CD4-positive, alpha-beta memory T cell (primary cell): Measurements from ENCODE around the gene AKAP6. TPM values are rescaled to one million over a fixed set of nuclear protein-coding genes. Genes with fewer than 3 reads are reported as not detected.

ENCODE experiments used
- CTCF ChIA-PET: fragments of 350-600 bp; sonication (Branson Sonifier 250); formaldehyde crosslinking; loops from one replicate; lab custom pipeline; 2021; ENCODE audit warnings: inconsistent platforms; ENCODE audit not compliant: partially characterized antibody; lab: Charles Lee
- POLR2A ChIA-PET: fragments of 350-600 bp; sonication (Branson Sonifier 250); formaldehyde crosslinking; loops from one replicate; lab custom pipeline; 2021; ENCODE audit not compliant: partially characterized antibody; lab: Charles Lee
- DNase-seq, 5 donors: peaks; one replicate each; pipeline versions ENCODE4 v3.0.0 to v3.0.0-alpha.2; 2020 to 2022; ENCODE audit warnings: mixed read lengths in 1 of 5
- H3K27ac ChIP-seq: one replicate; pipeline ENCODE4 v1.7.0; 2013; ENCODE audit warnings: low read depth, low read length
- H3K27me3 ChIP-seq: 2 replicates; pipeline ENCODE4 v1.7.0; 2013; ENCODE audit warnings: mild to moderate bottlenecking, low read length, moderate library complexity; ENCODE audit not compliant: insufficient read depth
- H3K36me3 ChIP-seq: 2 replicates; pipeline ENCODE4 v1.7.0; 2013; ENCODE audit warnings: mild to moderate bottlenecking, low read length, moderate library complexity; ENCODE audit not compliant: insufficient read depth
- H3K4me1 ChIP-seq: 2 replicates; pipeline ENCODE4 v1.7.0; 2013; ENCODE audit warnings: mild to moderate bottlenecking, low read length, moderate library complexity; ENCODE audit not compliant: insufficient read depth
- H3K4me3 ChIP-seq, 2 donors: one replicate each; pipeline ENCODE4 v1.7.0; 2013; ENCODE audit warnings: low read length in 2 of 2, mild to moderate bottlenecking in 1 of 2
- H3K9me3 ChIP-seq, 2 donors: one replicate each; pipeline ENCODE4 v1.7.0; 2013; ENCODE audit warnings: low read length in 2 of 2, control low read depth in 1 of 2; ENCODE audit not compliant: control insufficient read depth in 1 of 2
- H3K27ac Mint-ChIP-seq, 7 donors: one replicate each; pipeline ENCODE4 v1.8.0; 2020 to 2021; ENCODE audit warnings: mixed read lengths in 7 of 7, mild to moderate bottlenecking in 6 of 7, inconsistent platforms in 3 of 7, moderate library complexity in 3 of 7
- H3K27me3 Mint-ChIP-seq, 2 donors: one replicate each; pipeline ENCODE4 v1.8.0; 2020 to 2021; ENCODE audit warnings: mixed read lengths in 2 of 2
- H3K36me3 Mint-ChIP-seq, 2 donors: one replicate each; pipeline ENCODE4 v1.8.0; 2020 to 2021; ENCODE audit warnings: mixed read lengths in 2 of 2, inconsistent platforms in 1 of 2, mild to moderate bottlenecking in 1 of 2
- H3K4me1 Mint-ChIP-seq, 4 donors: one replicate each; pipeline ENCODE4 v1.8.0; 2020 to 2021; ENCODE audit warnings: mixed read lengths in 4 of 4, mild to moderate bottlenecking in 1 of 4
- H3K4me3 Mint-ChIP-seq, 8 donors: one replicate each; pipeline ENCODE4 v1.8.0; 2020 to 2021; ENCODE audit warnings: mixed read lengths in 8 of 8, mild to moderate bottlenecking in 7 of 8, moderate library complexity in 6 of 8, inconsistent platforms in 3 of 8
- H3K9me3 Mint-ChIP-seq, 8 donors: one replicate each; pipeline ENCODE4 v1.8.0; 2020 to 2021; ENCODE audit warnings: mixed read lengths in 8 of 8, mild to moderate bottlenecking in 5 of 8, inconsistent platforms in 3 of 8, moderate library complexity in 1 of 8
- intact Hi-C: fragments of 100-400 bp; cut with micrococcal nuclease; formaldehyde crosslinking; loops from one replicate; pipeline ENCODE4 v1.15.1; 2023
- polyA plus RNA-seq, 2 donors: library from polyadenylated mRNA; unstranded; fragments of 300-500 nt; fragmentation: Illumina TruSeq; gene quantifications; one replicate each; pipeline ENCODE4 v1.2.3, GENCODE V29; 2021
- total RNA-seq, 2 experiments: library from RNA; stranded (reverse); gene quantifications; one replicate each; pipeline ENCODE4 v1.2.3, GENCODE V29; 2021

The AKAP6 gene
- total and polyA plus RNA-seq, 4 experiments from 2014 or later = 0.98 to 4.4 (median 3.7) TPM; not detected in 1

DNA sequence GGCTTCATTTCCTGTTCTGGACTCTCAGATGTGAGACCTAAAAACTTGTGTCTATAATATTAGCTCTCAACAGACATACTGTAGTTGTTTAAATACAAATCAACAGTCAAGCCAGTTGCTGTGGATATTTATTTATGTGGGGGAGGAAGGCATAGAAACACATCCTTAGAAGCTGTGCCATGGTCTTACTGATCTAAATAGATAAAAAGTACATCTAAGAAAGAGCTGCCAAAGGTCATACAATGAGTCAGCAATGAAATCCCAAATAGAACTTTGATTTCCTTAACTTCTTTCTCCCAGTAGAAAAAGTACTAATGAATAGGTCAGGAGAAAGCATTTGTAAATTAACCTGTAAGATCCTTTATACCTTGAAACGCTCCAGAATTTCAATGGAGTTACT, 185.1 kb downstream of the AKAP6 start:
- ChIA-PET CTCF (interaction anchor here (0.7 to 1.3 kb wide), 4 partner anchors 10 to 17 kb away, joined by 3 to 4 read pairs (median 4); no protein-coding TSS in a partner anchor), POLR2A (no interaction called here)
- Mint-ChIP-seq H3K4me1 (no peaks in the 10 kb centered on the region), H3K27me3 (peaks cover 0 to 3% of the 10 kb centered on the region in 2 donors), H3K9me3 (peaks cover 0 to 13% (median 3%) of the 10 kb centered on the region in 8 donors), H3K4me3 (no peak overlapping the region), H3K27ac (no peak overlapping the region), H3K36me3 (no peaks in the 10 kb centered on the region)
- no peaks in the 10 kb centered on the region for H3K27me3 ChIP-seq
- no peak for DNase-seq
- H3K27ac ChIP-seq = no peak overlapping the region
- no peak overlapping the region for H3K4me3 ChIP-seq
- H3K9me3 ChIP-seq = no peaks in the 10 kb centered on the region
- intact Hi-C loops = no loop called here
- H3K4me1 ChIP-seq = no peaks in the 10 kb centered on the region
- no peaks in the 10 kb centered on the region for H3K36me3 ChIP-seq

DNA sequence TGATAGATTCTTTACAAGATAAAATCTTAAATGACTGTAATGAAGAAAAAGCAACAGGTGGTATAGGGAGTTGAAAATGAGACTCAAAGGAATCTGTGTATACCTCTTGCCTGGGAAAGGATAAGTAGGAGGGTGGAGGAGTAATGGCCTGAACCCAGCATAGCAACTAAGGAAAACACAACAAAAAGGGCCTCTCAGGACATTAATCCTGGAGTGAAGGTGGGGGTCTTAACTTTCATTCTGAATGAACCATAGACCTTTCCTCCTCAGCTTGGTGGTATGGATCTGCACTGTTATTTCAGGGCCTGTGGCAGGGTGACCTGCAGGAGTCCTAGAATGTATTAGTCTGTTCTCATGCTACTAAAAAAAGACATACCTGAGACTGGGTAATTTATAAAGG, 185.6 kb downstream of the AKAP6 start:
- no peaks in the 10 kb centered on the region for H3K36me3 ChIP-seq
- Mint-ChIP-seq H3K9me3 (peaks cover under 1 to 14% (median 3%) of the 10 kb centered on the region in 8 donors), H3K27me3 (peaks cover 0 to 3% of the 10 kb centered on the region in 2 donors), H3K36me3 (no peaks in the 10 kb centered on the region), H3K4me3 (no peak overlapping the region), H3K4me1 (no peaks in the 10 kb centered on the region), H3K27ac (no peak overlapping the region)
- intact Hi-C loops = no loop called here
- H3K27ac ChIP-seq = no peak overlapping the region
- ChIA-PET CTCF (interaction anchor here (0.9 kb wide), 1 partner anchor 12 kb away, joined by 4 read pairs; no protein-coding TSS in a partner anchor), POLR2A (no interaction called here)
- no peaks in the 10 kb centered on the region for H3K27me3 ChIP-seq
- no peak overlapping the region for H3K4me3 ChIP-seq
- H3K4me1 ChIP-seq = no peaks in the 10 kb centered on the region
- DNase-seq = no peak
- H3K9me3 ChIP-seq = no peaks in the 10 kb centered on the region

DNA sequence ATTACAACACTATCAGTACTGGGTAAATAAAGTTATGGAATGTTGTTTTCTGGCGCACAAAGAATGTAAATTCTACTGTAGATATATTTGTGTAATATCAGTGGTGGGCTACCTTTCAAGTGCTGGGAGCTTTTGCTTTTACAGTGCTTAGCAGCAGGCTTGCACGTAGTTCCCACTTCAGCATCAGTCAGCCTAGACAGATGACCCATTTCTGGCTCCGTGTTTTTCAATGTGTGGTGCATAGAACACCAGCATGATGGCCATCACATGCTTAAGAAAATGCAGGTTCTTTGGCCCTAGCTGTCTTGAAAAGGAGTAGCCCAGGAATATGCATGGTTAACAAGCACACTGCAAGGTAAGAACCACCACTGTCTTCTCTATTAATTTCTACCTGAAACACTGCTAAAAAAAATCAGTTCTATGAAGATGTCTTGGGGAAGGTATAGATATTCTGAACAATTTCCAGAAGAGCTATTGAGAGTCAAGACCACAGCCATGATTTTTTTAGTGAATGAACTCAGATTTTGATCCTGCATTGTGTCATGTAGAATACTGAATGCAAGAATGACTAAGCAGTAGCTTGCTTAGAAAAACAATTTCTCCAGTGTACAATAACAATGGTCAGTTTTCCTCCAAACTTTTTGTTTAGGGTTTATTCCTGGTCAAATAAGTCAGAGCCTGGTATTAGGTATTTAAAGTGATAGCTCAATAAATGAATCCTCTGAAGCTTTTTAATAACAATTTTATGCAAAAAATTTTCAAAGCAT, 195.7 kb downstream of the AKAP6 start:
- no peaks in the 10 kb centered on the region for H3K9me3 ChIP-seq
- Mint-ChIP-seq H3K4me1 (no peaks in the 10 kb centered on the region), H3K36me3 (no peaks in the 10 kb centered on the region), H3K4me3 (no peak overlapping the region), H3K9me3 (peaks cover 0 to 9% (median 5%) of the 10 kb centered on the region in 8 donors), H3K27me3 (peaks cover 0 to 1% of the 10 kb centered on the region in 2 donors), H3K27ac (no peak overlapping the region)
- CTCF ChIA-PET = no interaction called here
- no peak for DNase-seq
- intact Hi-C loops = no loop called here
- no peaks in the 10 kb centered on the region for H3K27me3 ChIP-seq
- no peak overlapping the region for H3K4me3 ChIP-seq
- no peaks in the 10 kb centered on the region for H3K4me1 ChIP-seq
- H3K36me3 ChIP-seq = no peaks in the 10 kb centered on the region
- H3K27ac ChIP-seq = no peak overlapping the region
- POLR2A ChIA-PET = no interaction called here

DNA sequence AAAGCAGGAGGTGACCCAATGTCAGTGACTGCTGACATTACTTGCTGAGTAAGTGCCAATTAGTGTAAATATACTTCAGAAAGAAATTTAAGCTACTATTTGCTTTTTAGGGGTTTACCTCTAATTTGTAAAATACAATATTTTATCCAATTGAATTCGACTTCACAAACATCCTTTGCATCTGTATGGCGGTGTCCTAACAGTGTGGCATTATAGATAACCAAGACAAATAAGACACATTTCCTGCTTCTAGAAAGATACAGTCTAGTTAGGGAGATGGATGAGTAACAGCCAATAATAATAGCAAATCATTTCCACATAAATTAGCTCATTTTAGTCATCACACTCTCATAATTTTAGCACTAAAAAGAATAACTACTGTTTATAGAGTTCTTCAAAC, 196.5 kb downstream of the AKAP6 start:
- Histone ChIP-seq H3K36me3 (no peaks in the 10 kb centered on the region), H3K4me3 (no peak overlapping the region), H3K27ac (no peak overlapping the region), H3K27me3 (no peaks in the 10 kb centered on the region), H3K4me1 (no peaks in the 10 kb centered on the region), H3K9me3 (no peaks in the 10 kb centered on the region)
- no peaks in the 10 kb centered on the region for H3K4me1 Mint-ChIP-seq
- no peak for DNase-seq
- intact Hi-C loops = no loop called here
- H3K9me3 Mint-ChIP-seq = peaks cover 0 to 5% (median under 1%) of the 10 kb centered on the region in 8 donors
- ChIA-PET POLR2A (no interaction called here), CTCF (no interaction called here)
- peaks cover 0 to 1% of the 10 kb centered on the region in 2 donors for H3K27me3 Mint-ChIP-seq
- no peak overlapping the region for H3K4me3 Mint-ChIP-seq
- no peaks in the 10 kb centered on the region for H3K36me3 Mint-ChIP-seq
- H3K27ac Mint-ChIP-seq = no peak overlapping the region

DNA sequence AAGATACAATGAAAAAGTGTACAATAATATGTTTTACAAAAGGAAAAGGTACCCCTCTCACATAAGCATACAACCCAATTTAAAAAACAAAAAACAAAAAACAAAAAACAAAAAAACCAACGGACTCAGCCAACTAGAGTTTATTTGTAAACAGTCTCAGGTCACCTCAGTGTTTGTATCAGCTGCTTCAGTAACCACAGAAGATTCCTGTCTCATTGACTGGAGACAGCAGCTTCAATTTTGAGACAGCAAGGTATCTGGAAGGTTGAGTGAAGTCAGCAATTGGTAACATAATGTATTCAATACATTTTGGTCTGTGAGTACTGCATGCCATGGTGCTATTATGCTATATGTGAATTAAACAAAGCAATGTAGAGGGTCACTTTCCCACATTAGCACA, 201.7 kb downstream of the AKAP6 start:
- no peaks in the 10 kb centered on the region for H3K4me1 Mint-ChIP-seq
- no peaks in the 10 kb centered on the region for H3K36me3 ChIP-seq
- intact Hi-C loops = no loop called here
- H3K4me3 Mint-ChIP-seq = no peak overlapping the region
- peaks cover 0 to 2% (median 0%) of the 10 kb centered on the region in 8 donors for H3K9me3 Mint-ChIP-seq
- H3K27me3 Mint-ChIP-seq = peaks cover 0 to 4% of the 10 kb centered on the region in 2 donors
- H3K36me3 Mint-ChIP-seq = no peaks in the 10 kb centered on the region
- DNase-seq = no peak
- H3K27me3 ChIP-seq = no peaks in the 10 kb centered on the region
- H3K27ac Mint-ChIP-seq = no peak overlapping the region
- H3K27ac ChIP-seq = no peak overlapping the region
- CTCF ChIA-PET = interaction anchor here (0.9 kb wide), 1 partner anchor 17 kb away, joined by 3 read pairs; no protein-coding TSS in a partner anchor
- POLR2A ChIA-PET = no interaction called here
- no peak overlapping the region for H3K4me3 ChIP-seq
- no peaks in the 10 kb centered on the region for H3K9me3 ChIP-seq
- no peaks in the 10 kb centered on the region for H3K4me1 ChIP-seq

DNA sequence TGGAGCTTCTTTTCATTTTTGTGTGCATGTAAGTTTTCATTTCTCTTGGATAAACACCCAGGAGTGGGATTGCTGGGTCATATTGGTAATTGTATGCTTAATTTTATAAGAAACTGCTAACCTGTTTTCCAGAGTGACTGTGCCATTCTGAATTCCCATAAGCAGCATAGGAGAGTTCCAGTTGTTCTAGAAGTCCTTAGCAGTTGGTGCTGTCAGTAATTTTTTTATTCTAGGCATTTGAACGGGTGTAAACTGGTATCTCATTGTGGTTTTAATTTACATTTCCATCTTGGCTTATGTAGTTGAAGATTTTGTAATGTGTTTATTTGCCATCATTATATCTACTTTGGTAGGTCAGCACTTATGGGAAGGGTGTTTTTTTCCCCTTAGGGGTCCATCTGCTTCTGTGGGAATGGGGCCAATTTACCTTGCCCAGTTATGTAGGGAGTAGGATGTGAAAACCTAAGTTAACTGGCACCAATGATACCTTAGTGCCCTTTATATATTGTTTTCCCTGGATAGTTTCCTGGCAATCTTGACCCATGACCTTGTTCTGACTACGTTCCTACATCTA, 202.9 kb downstream of the AKAP6 start:
- Histone ChIP-seq H3K4me3 (no peak overlapping the region), H3K36me3 (no peaks in the 10 kb centered on the region), H3K27me3 (no peaks in the 10 kb centered on the region), H3K4me1 (no peaks in the 10 kb centered on the region), H3K9me3 (no peaks in the 10 kb centered on the region), H3K27ac (no peak overlapping the region)
- no peak for DNase-seq
- H3K4me1 Mint-ChIP-seq = no peaks in the 10 kb centered on the region
- peaks cover 0 to 2% (median 0%) of the 10 kb centered on the region in 8 donors for H3K9me3 Mint-ChIP-seq
- H3K27ac Mint-ChIP-seq = no peak overlapping the region
- no peak overlapping the region for H3K4me3 Mint-ChIP-seq
- peaks cover 0 to 4% of the 10 kb centered on the region in 2 donors for H3K27me3 Mint-ChIP-seq
- ChIA-PET CTCF (no interaction called here), POLR2A (no interaction called here)
- no peaks in the 10 kb centered on the region for H3K36me3 Mint-ChIP-seq
- intact Hi-C loops = no loop called here

DNA sequence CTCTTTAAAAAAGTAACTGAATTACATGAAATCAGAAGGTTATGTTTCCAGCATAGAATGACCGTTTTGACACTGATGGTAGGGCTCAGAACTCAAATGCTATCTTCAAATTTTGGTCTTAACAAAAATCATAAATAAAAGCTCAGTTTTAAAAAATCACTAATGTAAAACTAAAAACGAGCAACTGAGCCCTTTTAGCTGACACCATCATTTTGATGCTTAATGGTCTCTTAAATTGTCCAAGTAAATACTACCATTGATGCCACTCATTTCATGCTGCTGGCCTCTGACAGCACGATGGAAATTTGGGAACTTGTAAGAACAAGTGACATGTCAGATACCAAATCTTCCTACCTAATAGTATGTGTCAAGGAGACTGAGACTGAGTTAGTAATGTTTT, 205.0 kb downstream of the AKAP6 start:
- H3K27ac Mint-ChIP-seq = no peak overlapping the region
- no peaks in the 10 kb centered on the region for H3K4me1 Mint-ChIP-seq
- peaks cover 0 to 2% (median 0%) of the 10 kb centered on the region in 8 donors for H3K9me3 Mint-ChIP-seq
- no peak for DNase-seq
- Histone ChIP-seq H3K27me3 (no peaks in the 10 kb centered on the region), H3K4me3 (no peak overlapping the region), H3K4me1 (no peaks in the 10 kb centered on the region), H3K27ac (no peak overlapping the region), H3K36me3 (no peaks in the 10 kb centered on the region), H3K9me3 (no peaks in the 10 kb centered on the region)
- no peaks in the 10 kb centered on the region for H3K36me3 Mint-ChIP-seq
- H3K27me3 Mint-ChIP-seq = peaks cover 0 to 4% of the 10 kb centered on the region in 2 donors
- POLR2A ChIA-PET = no interaction called here
- no peak overlapping the region for H3K4me3 Mint-ChIP-seq
- CTCF ChIA-PET = interaction anchor here (0.6 kb wide), 1 partner anchor 99 kb away, joined by 3 read pairs; no protein-coding TSS in a partner anchor
- intact Hi-C loops = no loop called here
